Aorta (tissue), 5 donors: ENCODE measurements around the gene BAD. TPM values are rescaled to one million over a fixed set of nuclear protein-coding genes. Genes with fewer than 3 reads are reported as not detected.

Experiments
- ATAC-seq: fragments of 200-7000 bp; cut with Tn5 transposase; one replicate; pipeline ENCODE4 v1.9.1; 2022; ENCODE audit warnings: moderate library complexity; ENCODE audit not compliant: low FRiP score
- DNase-seq, 2 donors: peaks; one replicate each; pipeline ENCODE4 v3.0.0-alpha.2; 2020
- H3K27ac ChIP-seq, 2 donors: one replicate each; pipeline ENCODE4 v1.5.1; 2013; ENCODE audit warnings: low read length in 2 of 2, mild to moderate bottlenecking in 2 of 2, moderate library complexity in 2 of 2, control low read depth in 1 of 2, inconsistent platforms in 1 of 2, low read depth in 1 of 2
- H3K27me3 ChIP-seq, 2 donors: one replicate each; pipeline ENCODE4 v1.6.1; 2013; ENCODE audit warnings: control low read depth in 1 of 2, low read length in 1 of 2, mild to moderate bottlenecking in 1 of 2, moderate library complexity in 1 of 2; ENCODE audit not compliant: insufficient read depth in 2 of 2, control insufficient read depth in 1 of 2
- H3K36me3 ChIP-seq, 2 donors: one replicate each; pipeline ENCODE4 v1.6.1; 2013; ENCODE audit warnings: control low read depth in 1 of 2, low read length in 1 of 2, mild to moderate bottlenecking in 1 of 2; ENCODE audit not compliant: insufficient read depth in 2 of 2, control insufficient read depth in 1 of 2
- H3K4me1 ChIP-seq, 2 donors: one replicate each; pipeline ENCODE4 v1.6.1; 2013; ENCODE audit warnings: low read length in 2 of 2, control low read depth in 1 of 2, mild to moderate bottlenecking in 1 of 2, moderate library complexity in 1 of 2; ENCODE audit not compliant: insufficient read depth in 2 of 2, control insufficient read depth in 1 of 2
- H3K4me3 ChIP-seq, 2 donors: one replicate each; pipeline ENCODE4 v1.5.1; 2013; ENCODE audit warnings: low read length in 2 of 2, control low read depth in 1 of 2, mild to moderate bottlenecking in 1 of 2
- H3K9me3 ChIP-seq: one replicate; pipeline ENCODE4 v1.6.1; 2013; ENCODE audit warnings: mild to moderate bottlenecking, low read length; ENCODE audit not compliant: control insufficient read depth
- WGBS, 2 donors: extraction: QIAGEN DNeasy Blood & Tissue Kit; methylation state at CpG; one replicate each; pipeline ENCODE4 v1.1.7; 2013; 5-methylcytosine and 5-hydroxymethylcytosine counted together
- intact Hi-C, 2 donors: fragments of 100-400 bp; cut with DNase I; formaldehyde crosslinking; loops; one replicate each; pipeline versions ENCODE4 v1.14.2 to v1.15.0; 2022
- polyA plus RNA-seq, 2 donors: library from polyadenylated mRNA; stranded (reverse); fragments of 200-250 nt; gene quantifications; one replicate each; pipeline ENCODE4 v1.2.3, GENCODE V29; 2013
- total RNA-seq, 2 donors: library from RNA; stranded (reverse); fragmentation: NEBNext Ultra II Directional; extraction: Animal tissue kit (Norgen Biotek cat#: 25700); gene quantifications; one replicate each; pipeline ENCODE4 v1.2.1, GENCODE V29; 2021
- donor health status: healthy with polysubstance abuse.
- donor health status: Bipolar disorder and iron deficiency.
- donor health status: DM: no; HTN: no; CAD: no.
- donor health status: DM: no; HTN: no; CAD: no.
- donor health status: DM: yes; HTN: yes; CAD: no.

The BAD gene
- total and polyA plus RNA-seq, 4 donors, result 47.2 to 119 (median 67.6) TPM

GRCh38 chr11:64251016-64251752, 33.3 kb downstream of the BAD start, which contains the start of gene PLCB3:
Gene PLCB3 (plus strand): TSS chr11:64251530. CDS start chr11:64251650, 120 bp downstream.
- Histone ChIP-seq H3K27me3 (no peaks in the 10 kb centered on the region), H3K9me3 (no peaks in the 10 kb centered on the region), H3K4me1 (no peaks in the 10 kb centered on the region), H3K36me3 (no peaks in the 10 kb centered on the region), H3K4me3 (peak within 1 kb of the TSS; percentile 59 to 81), H3K27ac (peak within 1 kb of the TSS in 1 of 2 donors; percentile 14)
- ATAC-seq (peak; percentile 76), DNase-seq (peak in 1 of 2 donors; percentile 85)
- intact Hi-C loops, result loop anchor here in 1 of 2 donors (2.0 kb wide), 1 partner anchor 18 kb away; no protein-coding TSS in a partner anchor
- WGBS, 2 donors, result 1 to 2% methylated on average over 32 to 75 of the region's 75 CpGs

- DNase-seq, result peak in 1 of 2 donors; percentile 68
- no peaks in the 10 kb centered on the region for H3K27me3 ChIP-seq
- H3K36me3 ChIP-seq, result no peaks in the 10 kb centered on the region
- H3K4me3 ChIP-seq, result no peak overlapping the region
- 20 to 24% methylated on average over 13 of the region's 13 CpGs for WGBS, 2 donors
- intact Hi-C loops, result loop anchor here in 1 of 2 donors (2.0 kb wide), 1 partner anchor 18 kb away; no protein-coding TSS in a partner anchor
- H3K27ac ChIP-seq, result no peak overlapping the region
- H3K9me3 ChIP-seq, result no peaks in the 10 kb centered on the region
- ATAC-seq, result no peak
- H3K4me1 ChIP-seq, result no peaks in the 10 kb centered on the region
These were observed 34.0 kb downstream of the BAD start for GRCh38 chr11:64250415-64251015.

DNA sequence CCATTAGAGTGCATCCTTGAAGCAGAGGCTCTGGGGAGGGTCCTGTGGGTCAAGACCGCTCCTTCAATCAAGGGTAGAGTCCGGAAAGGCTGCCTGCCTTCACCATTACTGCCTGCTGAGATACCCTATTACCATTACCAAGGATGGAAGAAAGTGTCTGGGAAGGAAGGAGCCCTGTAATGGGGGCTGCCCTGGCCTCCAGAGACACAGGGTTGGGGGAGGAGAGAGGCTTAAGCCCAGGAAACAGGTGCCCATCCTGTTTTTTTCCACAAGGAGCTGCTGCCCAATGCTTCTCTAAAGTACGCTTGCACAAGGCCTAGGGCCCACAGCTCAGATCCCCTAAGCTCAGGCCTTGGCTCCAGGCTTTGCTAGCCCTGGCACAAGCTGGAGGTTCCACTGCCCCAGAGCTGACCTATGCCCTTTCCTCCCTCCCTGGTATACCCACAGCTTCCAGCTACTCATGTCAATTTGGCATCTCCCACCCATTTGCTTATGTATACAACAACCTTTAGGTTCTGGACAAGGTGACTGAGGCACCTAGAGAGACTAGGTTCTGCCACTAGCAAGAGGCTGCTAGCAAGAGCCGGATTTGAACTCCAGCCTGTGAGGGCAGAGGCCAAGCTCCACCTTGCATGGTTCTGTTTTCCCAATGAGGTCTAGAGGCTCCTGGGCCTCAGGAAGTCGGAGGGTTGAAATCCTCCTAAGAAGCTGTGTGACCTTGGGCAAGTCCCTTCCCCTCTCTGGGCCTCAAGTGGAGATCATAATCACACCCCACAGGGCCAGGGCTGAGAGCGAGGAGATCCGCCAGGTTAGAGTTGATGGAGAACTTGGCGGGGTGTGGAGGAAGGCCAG, 34.7 kb downstream of the BAD start:
- DNase-seq, result no peak
- Histone ChIP-seq H3K27me3 (no peaks in the 10 kb centered on the region), H3K4me3 (no peak overlapping the region), H3K36me3 (no peaks in the 10 kb centered on the region), H3K9me3 (no peaks in the 10 kb centered on the region), H3K4me1 (no peaks in the 10 kb centered on the region), H3K27ac (no peak overlapping the region)
- no peak for ATAC-seq
- WGBS, 2 donors, result 92 to 93% methylated on average over 8 of the region's 8 CpGs
- intact Hi-C loops, result loop anchor here in 1 of 2 donors (2.0 kb wide), 1 partner anchor 19 kb away; no protein-coding TSS in a partner anchor

DNA sequence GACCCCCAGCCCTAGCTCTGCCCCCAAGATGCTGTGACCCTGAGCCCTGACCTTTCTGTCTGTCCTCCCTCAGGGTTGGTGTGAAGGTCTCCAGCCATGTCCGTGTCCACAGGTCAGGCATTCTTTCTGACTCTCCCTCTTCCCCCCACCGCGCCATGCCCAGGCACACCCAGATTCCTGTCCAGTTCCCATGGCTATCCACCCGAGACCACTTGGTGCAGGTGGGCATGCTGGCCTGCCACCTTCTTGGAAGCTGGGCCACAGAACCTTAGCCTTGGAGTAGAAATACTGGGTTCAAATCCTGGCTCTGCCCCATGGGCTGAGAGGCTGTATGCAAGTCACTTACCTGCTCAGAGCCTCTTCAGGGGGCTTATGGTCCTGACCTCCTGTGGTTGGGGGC, 35.4 kb downstream of the BAD start:
- H3K27me3 ChIP-seq, result no peaks in the 10 kb centered on the region
- intact Hi-C loops, result no loop called here
- no peaks in the 10 kb centered on the region for H3K36me3 ChIP-seq
- H3K9me3 ChIP-seq, result no peaks in the 10 kb centered on the region
- H3K4me3 ChIP-seq, result no peak overlapping the region
- H3K27ac ChIP-seq, result no peak overlapping the region
- H3K4me1 ChIP-seq, result no peaks in the 10 kb centered on the region
- WGBS, 2 donors, result 91 to 94% methylated on average over 4 of the region's 4 CpGs
- ATAC-seq, result no peak
- peak in 1 of 2 donors; percentile 72 for DNase-seq

- no peak overlapping the region for H3K4me3 ChIP-seq
- intact Hi-C loops, result no loop called here
- H3K4me1 ChIP-seq, result no peaks in the 10 kb centered on the region
- WGBS, 2 donors, result 77 to 83% methylated on average over 7 of the region's 7 CpGs
- no peak for DNase-seq
- no peaks in the 10 kb centered on the region for H3K27me3 ChIP-seq
- no peaks in the 10 kb centered on the region for H3K36me3 ChIP-seq
- no peaks in the 10 kb centered on the region for H3K9me3 ChIP-seq
- ATAC-seq, result no peak
- H3K27ac ChIP-seq, result no peak overlapping the region
These were observed 35.9 kb downstream of the BAD start for GRCh38 chr11:64248578-64248977.

DNA sequence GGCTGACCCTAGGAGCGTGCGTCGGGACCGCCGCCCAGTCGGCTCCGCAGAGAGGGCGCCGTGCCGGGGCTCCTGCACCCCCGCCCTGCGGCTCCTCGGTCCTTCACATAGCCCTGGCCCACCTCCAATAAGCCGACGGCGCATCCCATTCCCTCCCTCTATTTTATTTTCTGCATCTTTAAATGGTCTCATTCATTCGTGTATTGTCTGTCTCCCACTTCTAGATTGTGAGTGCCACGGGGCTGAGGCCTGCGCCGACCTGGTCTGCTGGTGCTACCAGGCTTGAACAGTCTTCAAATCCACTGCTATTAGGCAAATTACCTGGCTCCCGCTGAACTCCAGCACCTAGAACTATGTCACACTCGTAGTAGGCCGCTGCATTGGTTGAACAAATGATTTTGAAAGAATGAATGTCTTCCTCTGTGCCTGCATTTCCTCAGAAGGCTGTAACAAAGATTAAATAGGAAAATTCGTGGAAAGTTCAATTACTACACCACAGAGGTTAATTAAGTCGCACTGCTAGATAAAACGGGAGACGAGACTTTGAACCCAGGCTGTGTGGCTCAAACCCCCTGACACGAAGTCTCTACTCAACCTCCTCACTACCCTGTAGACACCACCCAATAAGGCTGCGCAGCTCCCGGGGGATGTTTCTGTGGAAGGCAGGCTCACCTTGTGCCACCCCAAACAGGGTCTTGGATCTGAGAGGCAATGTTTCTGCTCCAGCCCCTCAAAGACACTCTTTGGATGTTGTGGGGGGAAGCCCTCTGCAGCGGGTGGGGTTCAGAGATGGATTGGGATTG, 36.5 kb downstream of the BAD start:
- no peaks in the 10 kb centered on the region for H3K36me3 ChIP-seq
- ATAC-seq, result no peak
- no peaks in the 10 kb centered on the region for H3K27me3 ChIP-seq
- peak in 1 of 2 donors; percentile 62 for DNase-seq
- no peak overlapping the region for H3K27ac ChIP-seq
- WGBS, 2 donors, result 33 to 34% methylated on average over 31 of the region's 31 CpGs
- H3K4me1 ChIP-seq, result no peaks in the 10 kb centered on the region
- H3K9me3 ChIP-seq, result no peaks in the 10 kb centered on the region
- peak overlapping the region in 1 of 2 donors; percentile 2 for H3K4me3 ChIP-seq
- intact Hi-C loops, result no loop called here

DNA sequence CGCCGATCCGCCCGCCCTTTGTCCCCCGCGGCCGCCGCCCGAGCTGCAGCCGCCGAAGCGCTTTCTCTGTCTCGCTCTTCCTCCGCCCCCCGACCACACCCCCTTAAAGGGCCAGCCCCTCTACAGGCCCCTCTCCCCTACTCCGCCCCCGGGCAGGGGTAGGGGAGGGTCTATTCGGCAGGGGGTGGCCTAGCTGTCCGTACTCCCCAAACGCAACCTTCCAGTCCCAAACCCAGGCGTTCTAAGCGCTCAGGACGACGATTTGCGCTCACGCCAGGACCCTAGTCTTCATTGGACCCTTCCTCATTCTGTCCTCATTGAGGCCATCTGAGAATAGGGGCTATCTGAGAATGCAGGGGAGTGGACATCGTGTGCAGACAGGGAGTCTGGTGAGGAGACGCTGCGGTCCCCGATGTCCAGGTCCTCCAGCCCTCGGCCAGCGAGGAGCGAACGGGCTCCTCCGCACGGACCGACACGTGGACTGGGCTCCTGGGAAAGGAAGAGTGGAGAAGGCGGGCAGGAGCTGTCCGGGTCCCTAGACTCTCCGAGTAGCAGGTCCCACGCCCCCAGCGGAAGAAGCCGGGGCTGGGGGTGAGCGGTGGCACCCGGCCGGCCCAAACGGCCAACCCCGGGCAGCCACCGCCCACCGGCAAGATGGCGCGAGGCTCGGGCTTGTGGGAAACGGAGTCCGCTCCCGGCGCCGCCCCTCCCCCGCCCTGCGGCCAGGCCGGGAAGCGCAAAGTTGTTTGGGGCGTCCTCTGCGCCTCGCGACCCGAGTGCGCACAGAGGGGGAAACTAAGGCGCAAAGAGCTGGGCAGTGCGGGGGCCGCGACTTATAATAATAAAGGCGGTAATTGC, 37.4 kb downstream of the BAD start, which contains the start of gene PPP1R14B:
TSS of gene PPP1R14B (minus strand) at position 73 of the 858 bp plus-strand sequence. CDS start 270 bp downstream, outside the sequence.
- intact Hi-C loops, result no loop called here
- Histone ChIP-seq H3K4me1 (no peaks in the 10 kb centered on the region), H3K9me3 (no peaks in the 10 kb centered on the region), H3K27me3 (no peaks in the 10 kb centered on the region), H3K4me3 (peak within 1 kb of the TSS; percentile 68 to 75), H3K27ac (peak within 1 kb of the TSS in 1 of 2 donors; percentile 56), H3K36me3 (no peaks in the 10 kb centered on the region)
- ATAC-seq (peak; percentile 83), DNase-seq (peak; percentile 94 to 97)
- 0 to 1% methylated on average over 57 to 74 of the region's 74 CpGs for WGBS, 2 donors
